GM21529 (cell line): ENCODE data around the gene SCN11A.

Experiments used
- ATAC-seq: cut with Tn5 transposase; IDR thresholded peaks from one replicate; pipeline ENCODE4 v1.9.1; 2021; ENCODE audit not compliant: unreplicated experiment

Gene SCN11A

DNA sequence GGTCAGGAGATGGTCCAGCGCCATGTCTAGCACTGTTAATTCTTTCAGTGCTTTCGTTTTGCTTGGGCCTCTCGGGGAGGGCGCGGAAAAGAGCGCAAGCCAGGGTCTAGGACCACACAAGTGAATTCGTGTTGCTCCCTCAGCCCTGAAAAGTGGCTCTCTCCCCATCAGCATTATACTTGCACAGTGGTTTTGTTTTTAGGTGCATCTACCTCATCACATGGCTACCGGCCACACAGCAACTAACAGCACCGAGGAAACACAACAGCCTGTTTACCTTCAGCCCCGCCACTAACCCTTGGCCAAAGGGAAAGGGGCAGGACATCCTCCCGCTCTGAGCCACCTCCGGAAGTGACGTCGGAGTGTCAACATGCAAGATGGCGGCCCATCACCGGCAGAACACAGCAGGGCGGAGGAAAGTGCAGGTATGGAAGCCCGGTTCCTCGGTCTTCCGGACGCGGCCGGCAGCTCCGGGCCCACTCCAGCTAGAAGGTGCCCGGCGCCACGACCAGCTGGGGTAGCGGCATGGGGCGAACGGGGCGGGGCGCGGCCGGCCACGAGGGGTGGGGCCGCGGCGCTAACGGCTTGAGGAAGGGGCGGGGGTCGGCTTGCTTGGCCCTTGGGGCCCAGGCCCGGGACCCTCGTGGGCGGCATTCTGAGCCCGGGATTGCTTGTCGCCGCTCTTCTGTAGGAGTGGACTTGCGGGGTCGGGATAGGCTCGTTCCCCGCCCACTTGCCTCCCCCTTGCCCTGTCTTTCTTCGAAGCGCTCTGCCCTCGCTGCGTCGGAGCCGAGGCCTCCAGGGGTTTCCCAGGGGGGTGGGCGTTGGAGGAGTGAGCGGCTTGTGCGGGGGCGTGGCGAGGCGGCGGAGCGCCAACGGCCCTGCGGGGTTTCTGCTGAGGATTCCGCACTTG is at the start of gene SCN11A, which contains the start of gene WDR48:
Gene SCN11A (minus strand): TSS at position 296 of the 913 bp plus-strand sequence. CDS start 101,582 bp downstream, outside the sequence.
Gene WDR48 (plus strand): TSS at position 368 of the 913 bp plus-strand sequence. CDS start 10 bp downstream, at position 378.
- peak; percentile 99 for ATAC-seq

DNA sequence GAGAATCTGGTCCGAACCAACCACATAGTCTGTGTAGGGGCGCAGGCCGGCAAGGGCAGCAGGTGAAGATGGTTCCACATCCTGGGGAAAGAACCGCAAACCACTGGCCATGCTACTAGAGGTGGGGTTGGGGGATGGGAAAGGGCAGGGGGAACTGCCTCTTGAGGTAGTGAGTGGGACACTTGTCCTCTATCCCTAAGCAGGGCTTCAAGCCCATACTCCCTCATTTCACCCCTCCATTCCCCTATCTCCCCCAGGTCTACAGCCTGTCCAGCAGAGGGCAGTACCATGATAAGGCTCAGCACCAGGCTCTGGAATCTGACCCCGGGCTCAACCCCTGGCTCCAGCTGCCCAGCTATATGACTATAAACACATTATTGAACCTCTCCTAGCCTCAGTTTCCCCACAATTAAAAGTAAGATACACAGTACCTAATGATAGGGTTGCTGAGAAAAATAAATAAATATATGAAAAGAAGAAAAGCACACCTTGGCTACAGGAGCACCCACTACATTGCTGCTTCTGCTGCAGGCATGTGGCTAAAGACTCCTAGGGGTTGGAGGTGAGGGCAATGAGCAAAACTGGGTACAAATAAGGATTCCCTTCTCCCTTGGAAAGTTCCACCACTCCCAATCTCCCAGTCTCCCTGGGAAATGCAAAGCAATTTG is 49.4 kb upstream of the SCN11A start:
- peak; percentile 71 for ATAC-seq

GRCh38 chr3:39100500-39100886 is 48.7 kb upstream of the SCN11A start:
- no peak for ATAC-seq

DNA sequence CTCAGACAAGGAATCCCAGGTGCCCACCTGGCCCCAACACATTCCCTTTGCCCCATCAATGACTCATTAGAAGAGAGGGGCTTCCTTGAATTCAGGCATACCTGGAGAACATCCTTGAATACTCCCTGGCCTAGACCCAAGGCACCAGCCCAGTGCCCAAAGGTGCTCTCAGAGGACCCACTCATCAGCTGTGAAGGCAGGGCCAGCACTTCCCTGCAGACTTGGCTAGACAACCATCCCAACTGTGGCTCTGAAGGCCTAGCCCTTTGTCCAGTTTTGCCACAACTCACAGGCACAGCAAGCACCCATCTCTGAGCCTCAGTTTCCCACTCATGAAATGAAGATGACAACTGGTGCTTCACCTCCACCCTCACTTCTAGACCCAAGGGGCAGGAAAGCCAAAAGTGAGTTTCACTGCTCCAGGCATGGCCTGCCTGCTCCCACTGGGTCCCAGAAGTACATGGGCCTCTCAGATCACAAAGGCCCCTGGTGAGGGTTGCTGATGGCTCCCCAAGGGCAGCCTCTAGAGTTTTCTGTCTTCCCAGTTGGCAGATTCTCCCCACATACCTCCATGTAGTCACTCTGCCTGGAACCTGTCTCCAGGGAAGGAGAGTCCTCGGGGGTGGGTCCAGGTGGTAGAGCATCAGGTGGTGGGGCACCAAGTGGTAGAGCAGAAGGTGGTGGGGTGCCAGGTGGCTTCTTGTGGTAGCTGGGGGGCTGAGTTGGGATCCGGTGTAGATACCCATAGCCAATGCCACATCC is 48.2 kb upstream of the SCN11A start:
- ATAC-seq, result no peak

- ATAC-seq, result no peak
Measured at GRCh38 chr3:39099242-39099641, 47.5 kb upstream of the SCN11A start.

DNA sequence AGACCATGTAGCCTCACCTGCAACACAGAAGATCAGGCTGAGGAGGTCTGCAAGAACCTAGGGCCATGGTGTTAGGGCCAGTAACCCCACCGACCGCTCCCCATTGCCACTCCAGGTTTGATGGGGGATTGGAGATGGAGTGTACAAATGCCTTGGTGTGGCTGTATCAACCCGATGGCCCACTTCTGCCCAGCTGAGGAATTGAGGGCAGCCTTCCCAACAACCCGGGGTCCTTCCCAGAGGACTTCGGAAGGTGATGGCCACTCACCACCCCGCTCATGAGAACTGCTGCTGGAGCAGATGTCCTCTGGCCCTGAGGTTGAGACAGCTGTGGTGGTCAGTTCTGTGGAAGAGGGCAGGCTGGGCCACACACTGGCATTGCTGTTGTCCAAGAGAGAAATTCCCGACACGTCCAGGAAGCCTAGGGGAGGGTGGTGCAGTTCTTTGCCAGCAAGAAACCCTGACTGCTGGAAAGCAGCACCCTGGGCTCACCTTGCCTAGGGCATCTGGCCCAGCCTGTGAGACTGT is 46.8 kb upstream of the SCN11A start:
- no peak for ATAC-seq

DNA sequence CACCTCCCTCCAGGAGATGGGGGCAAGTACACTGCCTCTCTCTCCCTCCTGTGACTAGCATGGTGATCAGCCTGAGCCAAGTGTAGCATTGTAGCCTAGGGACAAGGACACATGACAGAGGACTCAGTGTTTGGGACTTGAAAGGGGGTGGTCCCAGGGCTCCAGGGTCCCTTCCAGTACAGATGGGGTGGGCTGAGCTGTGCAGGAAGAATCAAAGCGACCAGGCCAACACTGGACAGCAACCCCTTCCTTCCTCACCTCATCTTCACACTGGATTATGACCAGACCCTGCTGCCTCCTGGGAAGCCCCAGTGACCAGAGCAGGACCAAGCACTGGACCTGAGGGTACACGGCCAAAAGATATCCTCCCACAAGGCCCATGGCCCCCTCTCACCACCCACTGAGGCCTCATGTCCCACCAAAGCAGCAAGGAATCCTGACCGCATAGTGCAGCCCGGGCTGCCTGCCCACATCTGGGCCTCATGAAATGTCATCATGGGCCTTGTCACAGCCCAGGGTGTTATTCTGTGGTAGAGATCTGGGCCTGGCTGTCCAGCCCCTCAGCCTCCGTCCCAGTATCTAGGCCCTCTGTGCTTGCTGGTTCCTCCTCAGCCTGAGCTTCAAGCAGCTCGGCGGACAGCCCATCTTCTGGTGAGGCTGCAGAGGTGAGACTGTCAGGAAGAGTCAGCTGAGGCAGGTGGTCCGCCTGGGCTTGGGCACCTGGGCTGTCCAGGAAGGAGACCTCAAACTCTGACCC is 46.1 kb upstream of the SCN11A start:
- ATAC-seq, result no peak

- ATAC-seq, result no peak
Measured at GRCh38 chr3:39096775-39097174, 45.0 kb upstream of the SCN11A start.

DNA sequence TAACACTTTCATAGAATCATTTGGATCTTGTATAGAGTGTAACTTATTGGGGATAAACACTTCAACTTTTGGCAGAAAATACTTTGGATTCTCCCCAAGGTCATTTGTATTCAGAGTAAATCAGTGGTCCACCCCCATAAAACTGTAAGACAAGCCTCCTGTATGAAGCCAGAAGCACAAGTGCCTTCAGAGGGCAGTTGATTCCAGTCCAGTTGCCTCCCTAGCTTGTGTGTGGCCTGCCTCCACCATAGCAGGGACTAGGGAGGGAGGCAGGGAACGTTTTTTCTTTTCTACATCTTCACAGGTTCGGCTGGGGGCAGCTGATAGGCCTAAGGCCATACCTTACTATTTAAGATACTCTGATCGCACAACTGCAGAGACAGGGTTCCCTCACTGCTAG is 44.0 kb upstream of the SCN11A start:
- no peak for ATAC-seq

DNA sequence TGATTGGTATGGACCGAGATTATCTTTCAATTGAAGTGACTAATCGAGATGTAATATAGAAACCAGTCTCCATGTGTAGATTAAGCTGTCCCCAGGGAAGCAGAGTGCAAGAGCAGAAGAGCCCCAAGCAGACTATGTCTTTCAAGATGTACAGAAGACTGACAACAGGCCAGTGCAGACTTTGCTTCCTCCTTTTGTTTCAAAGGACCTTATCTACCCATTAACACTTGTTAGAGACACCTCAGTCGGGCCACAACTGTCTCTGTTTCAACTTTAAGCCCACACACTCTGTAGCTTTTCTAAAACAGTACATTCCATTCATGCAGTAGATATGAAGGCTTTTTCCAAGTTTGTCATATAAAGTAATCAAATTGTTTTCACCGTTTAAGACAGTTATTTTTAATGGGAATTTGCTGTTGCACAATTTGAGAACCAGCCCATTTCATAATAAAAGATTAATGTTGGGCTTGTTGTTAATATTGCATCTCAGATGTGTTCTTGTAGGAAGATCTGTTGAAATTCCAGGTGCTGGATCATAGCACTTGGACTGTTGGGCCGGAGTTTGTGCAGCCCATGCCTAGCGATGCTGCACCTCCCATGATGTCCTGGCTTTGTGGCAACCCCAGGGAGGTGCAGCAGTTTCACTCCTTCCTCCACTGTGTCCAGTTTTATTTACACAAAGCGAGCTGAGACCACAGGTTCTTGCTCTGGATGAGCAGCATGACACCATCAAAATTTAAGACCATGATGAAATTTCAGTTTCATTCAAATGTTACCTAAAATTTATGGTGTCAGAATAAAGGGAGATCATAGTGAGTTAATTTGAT is 43.3 kb upstream of the SCN11A start:
- ATAC-seq, result no peak

- ATAC-seq, result no peak
Measured at GRCh38 chr3:39090922-39091321, 39.2 kb upstream of the SCN11A start.

DNA sequence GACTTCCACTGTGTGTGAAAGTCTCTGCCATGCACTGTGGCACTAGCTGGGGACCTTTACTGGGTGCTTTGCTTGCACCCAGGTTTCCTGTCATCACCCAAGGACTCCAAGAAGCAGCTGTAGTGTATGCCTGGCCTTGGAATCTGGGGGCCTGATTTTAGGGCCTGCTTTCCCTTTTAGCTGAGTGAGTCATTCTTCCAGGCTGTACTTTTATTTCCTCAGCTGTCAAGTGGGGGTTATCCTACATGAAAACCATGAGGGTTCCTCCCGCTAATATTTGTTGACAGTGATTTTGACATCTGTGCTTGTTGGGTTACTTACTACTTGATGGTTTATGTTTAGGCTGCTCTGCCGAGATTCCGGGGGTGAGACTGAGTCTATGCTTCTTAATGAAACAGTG is 37.1 kb upstream of the SCN11A start:
- no peak for ATAC-seq

GRCh38 chr3:39088456-39088855 is 36.7 kb upstream of the SCN11A start:
- no peak for ATAC-seq

DNA sequence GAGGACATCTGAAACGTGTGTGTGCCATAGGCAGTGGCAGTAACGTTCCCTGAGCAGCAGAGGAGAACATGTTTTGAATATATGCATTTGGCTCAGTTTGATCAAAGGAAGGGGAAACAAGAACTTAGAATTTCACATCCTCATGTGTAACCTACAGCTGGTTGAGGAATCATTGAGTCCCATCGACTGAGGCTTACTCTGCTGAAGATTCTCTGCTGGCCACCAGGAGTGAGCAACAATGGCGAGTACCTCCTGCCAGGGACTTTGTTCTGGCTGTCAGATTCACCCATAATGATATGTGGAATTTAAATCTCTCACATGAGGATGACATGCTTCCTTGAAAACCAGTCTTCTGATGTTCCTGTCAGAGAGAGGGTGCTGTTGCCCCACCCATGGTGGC is 34.4 kb upstream of the SCN11A start:
- peak; percentile 82 for ATAC-seq

DNA sequence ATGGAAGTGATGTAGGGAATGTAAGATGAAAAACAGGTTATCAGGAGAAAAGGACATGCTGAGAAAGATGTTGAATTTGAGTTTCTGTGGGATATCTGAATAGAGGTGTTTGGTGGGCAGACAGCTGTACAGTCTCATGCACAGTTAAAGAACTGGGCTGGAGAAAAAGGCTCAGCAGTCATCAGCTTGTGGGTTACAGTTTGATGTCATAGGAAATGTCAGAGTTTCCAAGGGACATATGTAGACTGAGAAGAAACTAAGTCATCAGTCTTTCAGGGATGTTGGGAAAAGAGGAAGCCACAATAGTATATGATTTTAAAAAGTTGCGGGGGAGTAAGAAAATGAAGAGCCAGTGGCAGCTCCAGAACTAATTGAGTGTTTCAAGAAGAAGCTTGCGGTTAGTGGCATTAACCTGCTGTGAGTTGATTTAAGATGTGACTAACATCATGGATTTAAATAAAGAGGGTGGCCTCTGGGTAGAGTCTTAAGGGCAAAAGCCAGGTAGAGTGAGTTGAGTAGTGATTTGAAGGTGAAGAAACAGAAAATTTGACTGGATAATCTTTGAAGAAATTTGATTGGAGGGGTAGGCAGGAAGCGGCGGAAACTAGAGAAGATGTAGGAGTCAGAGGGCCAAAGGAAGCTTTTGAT is 31.0 kb upstream of the SCN11A start:
- no peak for ATAC-seq

- ATAC-seq, result no peak
Measured at GRCh38 chr3:39080026-39080425, 28.3 kb upstream of the SCN11A start.

GRCh38 chr3:39079530-39079929 is 27.8 kb upstream of the SCN11A start:
- no peak for ATAC-seq

- no peak for ATAC-seq
Measured at GRCh38 chr3:39075910-39076309, 24.2 kb upstream of the SCN11A start.

DNA sequence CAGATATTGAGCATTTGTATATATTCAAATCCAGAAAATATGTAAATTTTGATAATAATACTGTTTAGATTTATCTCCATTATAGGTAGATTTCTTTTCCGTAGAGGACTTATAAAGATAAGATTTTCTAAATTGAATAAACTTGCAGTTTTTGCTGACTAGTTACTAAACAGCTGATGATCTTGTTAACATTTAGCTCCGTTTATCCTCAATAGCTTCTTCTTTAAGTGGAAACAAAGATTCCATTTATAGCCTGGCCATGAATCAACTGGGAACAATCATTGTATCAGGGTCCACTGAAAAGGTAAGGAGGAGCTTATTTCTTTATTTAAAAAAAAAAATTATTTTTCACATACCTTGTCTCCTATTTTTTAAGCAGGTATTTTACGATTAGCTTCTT is 16.8 kb upstream of the SCN11A start:
- no peak for ATAC-seq
